Measurements from ENCODE around the gene COX7A2L.
A peak's percentile ranks its signal among the peaks of the same experiment; 100 is the strongest.
"Not testable (repeated sequence)": the region's sequence is repeated elsewhere in the genome, so short reads cannot be mapped to it uniquely, and the experiment has no call there.

COX7A2L gene, protein sequence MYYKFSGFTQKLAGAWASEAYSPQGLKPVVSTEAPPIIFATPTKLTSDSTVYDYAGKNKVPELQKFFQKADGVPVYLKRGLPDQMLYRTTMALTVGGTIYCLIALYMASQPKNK

DNA sequence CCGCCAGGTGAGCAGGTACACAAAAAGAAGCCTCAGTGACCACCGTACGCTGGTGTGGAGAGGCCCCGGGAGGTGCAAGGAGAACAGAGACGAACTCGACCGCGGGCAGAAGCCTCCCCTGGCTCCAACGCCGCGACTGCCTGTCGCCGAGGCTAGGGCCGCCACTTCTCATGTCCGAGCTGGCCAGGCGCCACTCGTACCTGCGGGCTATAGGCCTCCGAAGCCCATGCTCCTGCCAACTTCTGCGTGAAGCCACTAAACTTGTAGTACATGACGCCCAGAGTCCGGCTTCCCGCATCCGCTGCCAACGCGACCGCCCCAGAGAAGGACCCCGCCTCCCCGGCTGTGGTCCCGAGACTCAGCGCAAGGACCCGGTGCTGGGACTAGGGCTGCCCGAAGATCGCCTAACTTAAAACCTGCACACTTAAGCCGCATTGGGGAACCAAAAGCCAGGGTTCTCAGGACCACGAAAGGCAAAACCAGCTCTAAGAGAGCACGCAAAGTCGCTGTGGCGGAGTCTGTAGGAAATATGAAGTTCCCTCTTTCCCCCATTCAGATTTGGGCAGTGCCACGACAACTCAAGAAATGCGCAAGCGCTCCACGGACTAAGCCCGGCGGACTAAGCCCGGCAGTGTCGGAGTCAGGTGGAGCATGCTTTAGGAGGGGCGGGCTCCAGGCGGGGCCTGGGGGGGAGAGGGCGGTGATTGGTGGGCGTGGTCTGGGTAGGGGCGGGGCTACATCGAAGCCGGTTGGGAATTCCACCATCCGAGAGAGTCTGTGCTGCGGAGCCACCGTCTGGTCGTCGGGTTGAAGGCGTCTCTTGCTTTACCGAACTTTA is at the start of gene COX7A2L:
COX7A2L (minus strand) TSS at position 328 of the 838 bp plus-strand sequence; CDS start at position 272, 56 bp downstream.
- TF ChIP-seq, protein P1, sequence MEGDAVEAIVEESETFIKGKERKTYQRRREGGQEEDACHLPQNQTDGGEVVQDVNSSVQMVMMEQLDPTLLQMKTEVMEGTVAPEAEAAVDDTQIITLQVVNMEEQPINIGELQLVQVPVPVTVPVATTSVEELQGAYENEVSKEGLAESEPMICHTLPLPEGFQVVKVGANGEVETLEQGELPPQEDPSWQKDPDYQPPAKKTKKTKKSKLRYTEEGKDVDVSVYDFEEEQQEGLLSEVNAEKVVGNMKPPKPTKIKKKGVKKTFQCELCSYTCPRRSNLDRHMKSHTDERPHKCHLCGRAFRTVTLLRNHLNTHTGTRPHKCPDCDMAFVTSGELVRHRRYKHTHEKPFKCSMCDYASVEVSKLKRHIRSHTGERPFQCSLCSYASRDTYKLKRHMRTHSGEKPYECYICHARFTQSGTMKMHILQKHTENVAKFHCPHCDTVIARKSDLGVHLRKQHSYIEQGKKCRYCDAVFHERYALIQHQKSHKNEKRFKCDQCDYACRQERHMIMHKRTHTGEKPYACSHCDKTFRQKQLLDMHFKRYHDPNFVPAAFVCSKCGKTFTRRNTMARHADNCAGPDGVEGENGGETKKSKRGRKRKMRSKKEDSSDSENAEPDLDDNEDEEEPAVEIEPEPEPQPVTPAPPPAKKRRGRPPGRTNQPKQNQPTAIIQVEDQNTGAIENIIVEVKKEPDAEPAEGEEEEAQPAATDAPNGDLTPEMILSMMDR (IDR thresholded peaks at IDR 0.05; ENCODE audit: extremely low read depth, missing control alignments): no peak
- DNase-seq (ENCODE audit: low spot score): peak; percentile 93

DNA sequence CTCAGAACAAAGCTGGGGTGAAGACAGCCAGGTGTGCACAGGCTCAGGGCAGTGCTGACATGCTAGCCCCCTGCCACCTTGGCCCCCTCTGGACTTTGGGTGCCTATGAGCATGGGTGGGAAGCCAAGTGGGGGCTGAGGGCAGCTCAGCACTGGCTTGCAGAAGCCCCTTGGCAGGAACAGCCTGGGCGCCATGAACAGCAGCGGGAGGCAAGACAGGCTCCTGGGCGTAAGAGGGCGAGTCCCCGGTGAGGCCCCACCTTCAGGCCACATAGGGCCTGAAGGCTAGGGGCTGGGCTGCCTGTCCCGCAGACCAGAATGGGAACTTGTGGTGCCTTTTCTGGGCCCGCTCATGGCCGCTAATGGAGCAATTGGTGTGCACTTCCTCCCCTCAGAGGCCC is 47.0 kb upstream of the COX7A2L start:
- TF ChIP-seq, protein P1 (IDR thresholded peaks at IDR 0.05; ENCODE audit: extremely low read depth, missing control alignments): no peak
- DNase-seq (ENCODE audit: low spot score): no peak

DNA sequence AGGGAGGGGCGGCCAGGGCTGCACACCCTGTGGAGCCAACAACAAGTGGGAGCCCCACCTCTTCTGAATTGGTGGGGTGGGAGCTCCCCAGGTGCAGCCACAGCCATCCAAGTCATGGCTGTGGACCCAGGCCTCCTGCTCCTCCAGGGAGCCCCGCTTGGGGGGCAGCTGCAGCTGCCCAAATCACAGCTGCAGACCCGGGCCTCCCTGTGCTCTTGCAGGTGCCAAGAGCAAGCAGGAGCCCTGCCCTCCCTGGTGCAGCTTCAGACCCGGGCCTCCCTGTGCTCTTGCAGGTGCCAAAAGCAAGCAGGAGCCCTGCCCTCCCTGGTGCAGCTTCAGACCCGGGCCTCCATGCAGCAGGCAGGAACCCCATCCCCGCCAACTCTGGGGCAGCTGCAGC is 46.5 kb upstream of the COX7A2L start:
- TF ChIP-seq, protein P1 (IDR thresholded peaks at IDR 0.05; ENCODE audit: extremely low read depth, missing control alignments): no peak
- no peak for DNase-seq (ENCODE audit: low spot score)

DNA sequence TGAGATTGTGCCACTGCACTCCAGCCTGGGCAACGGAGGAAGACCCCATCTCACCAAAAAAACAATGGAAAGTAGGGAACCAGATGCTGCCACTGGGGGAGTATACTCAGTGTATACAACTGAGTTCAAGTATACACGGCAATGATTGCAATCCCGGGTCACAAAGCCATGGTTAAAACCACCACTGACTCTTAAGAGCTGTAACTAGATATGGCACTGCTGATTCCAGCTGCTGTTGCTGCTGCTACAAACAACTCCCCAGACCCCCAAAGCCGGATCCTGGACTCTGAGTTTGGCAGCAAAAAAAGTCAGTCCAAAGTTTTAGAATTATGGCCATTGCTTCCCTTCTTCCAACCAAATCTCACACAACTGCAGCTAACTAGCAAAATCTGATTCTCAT is 43.7 kb upstream of the COX7A2L start:
- TF ChIP-seq, protein P1 (IDR thresholded peaks at IDR 0.05; ENCODE audit: extremely low read depth, missing control alignments): no peak
- DNase-seq (ENCODE audit: low spot score): no peak

DNA sequence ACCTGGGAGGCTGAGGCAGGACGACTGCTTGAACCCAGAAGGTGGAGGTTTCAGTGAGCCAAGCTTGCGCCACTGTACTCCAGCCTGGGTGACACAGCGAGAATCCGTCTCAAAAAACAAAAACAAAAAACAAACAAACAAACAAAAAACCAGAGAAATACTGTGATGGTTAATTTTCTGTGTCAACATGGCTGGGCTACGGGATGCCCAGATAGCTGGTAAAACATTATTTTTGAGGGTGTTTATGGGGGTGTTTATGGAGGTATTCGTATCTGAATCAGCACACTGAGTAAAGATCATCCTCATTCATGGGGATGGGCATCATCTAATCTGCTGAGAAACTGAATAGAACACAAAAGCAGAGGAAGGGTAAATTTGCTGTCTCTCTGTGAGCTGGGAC is 40.8 kb upstream of the COX7A2L start:
- no peak for DNase-seq (ENCODE audit: low spot score)
- TF ChIP-seq, protein P1 (IDR thresholded peaks at IDR 0.05; ENCODE audit: extremely low read depth, missing control alignments): no peak

DNA sequence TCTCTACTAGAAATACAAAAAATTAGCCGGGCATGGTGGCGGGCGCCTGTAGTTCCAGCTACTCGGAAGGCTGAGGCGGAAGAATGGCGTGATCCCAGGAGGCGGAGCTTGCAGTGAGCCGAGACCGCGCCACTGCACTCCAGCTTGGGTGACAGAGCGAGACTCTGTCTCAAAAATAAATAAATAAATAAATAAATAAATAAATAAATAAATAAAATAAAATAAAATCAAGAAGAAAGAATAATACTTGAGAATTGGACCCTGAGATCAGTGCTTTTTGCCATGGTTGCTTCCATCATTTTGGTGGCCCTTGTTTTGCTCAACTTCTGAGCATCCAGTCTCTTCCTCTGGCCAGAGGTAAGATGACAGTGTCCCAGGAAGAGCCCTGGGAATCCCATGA is 37.0 kb upstream of the COX7A2L start:
- DNase-seq (ENCODE audit: low spot score): not testable (repeated sequence)

DNA sequence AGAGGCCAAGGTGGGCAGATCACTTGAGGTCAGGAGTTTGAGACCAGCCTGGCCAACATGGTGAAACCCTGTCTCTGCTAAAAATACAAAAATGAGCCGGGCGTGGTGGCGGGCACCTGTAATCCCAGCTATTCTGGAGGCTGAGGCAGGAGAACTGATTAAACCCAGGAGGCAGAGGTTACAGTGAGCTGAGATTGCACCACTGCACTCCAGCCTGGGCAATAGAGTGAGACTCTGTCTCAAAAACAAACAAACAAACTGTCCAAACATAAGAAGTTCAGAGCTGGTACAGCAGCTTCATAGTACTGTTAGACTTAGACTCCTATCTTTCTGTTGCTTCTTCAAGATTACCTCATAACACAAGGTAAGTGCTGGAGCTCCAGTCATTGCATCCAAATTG is 32.3 kb upstream of the COX7A2L start:
- not testable (repeated sequence) for DNase-seq (ENCODE audit: low spot score)

DNA sequence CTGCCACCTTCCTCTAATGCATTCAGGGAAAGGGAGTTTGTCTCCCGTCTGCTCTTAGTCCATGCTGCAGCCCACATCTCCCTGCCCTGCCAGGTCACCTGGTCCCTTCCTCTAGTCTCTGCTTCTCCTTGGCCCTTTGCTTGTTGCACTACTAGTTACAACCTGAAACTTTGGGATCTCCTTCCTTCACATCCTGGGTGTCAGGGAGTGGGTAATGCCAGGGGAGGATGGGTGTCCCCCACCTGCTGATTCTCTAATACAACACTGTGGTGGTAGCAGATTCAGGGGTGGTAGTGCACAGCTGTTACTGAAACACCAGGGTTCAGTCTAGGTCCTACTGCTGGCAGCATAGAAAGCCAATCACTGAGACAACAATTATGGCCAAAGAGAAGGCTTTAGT is 31.2 kb upstream of the COX7A2L start:
- TF ChIP-seq, protein P1 (IDR thresholded peaks at IDR 0.05; ENCODE audit: extremely low read depth, missing control alignments): no peak
- DNase-seq (ENCODE audit: low spot score): no peak
